GM18907 (cell line): Measurements from ENCODE around the gene CAVIN3.

Experiments used
- ATAC-seq: cut with Tn5 transposase; IDR thresholded peaks from one replicate; pipeline ENCODE4 v1.9.1; 2021; ENCODE audit warnings: mild to moderate bottlenecking, moderate library complexity; ENCODE audit not compliant: unreplicated experiment

CAVIN3 gene, protein sequence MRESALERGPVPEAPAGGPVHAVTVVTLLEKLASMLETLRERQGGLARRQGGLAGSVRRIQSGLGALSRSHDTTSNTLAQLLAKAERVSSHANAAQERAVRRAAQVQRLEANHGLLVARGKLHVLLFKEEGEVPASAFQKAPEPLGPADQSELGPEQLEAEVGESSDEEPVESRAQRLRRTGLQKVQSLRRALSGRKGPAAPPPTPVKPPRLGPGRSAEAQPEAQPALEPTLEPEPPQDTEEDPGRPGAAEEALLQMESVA

GRCh38 chr11:6320411-6321155, at the start of gene CAVIN3:
Gene CAVIN3, minus strand, starts transcription at chr11:6320501. Its CDS starts 25 bp downstream, at chr11:6320476.
- ATAC-seq, result peak; percentile 42

DNA sequence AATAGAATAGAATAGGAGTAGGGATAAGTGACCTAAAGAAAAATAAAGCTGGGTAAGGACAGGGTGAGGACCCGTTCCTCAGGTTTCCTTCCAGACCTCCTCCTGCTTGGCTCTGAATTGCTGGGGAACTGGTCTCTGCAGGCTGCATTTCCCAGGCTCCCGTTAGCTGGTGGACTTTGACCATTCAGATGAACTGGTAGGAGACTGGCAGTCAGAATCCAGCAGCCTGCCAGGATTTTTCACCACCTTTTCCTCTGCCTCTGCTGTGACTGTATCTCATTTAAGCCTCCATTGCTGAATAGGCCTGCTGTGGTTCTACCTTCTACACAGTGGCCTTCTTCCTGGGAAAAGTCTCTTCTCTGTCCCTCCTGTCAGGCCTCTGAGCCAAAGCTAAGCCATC, 45.4 kb upstream of the CAVIN3 start:
- no peak for ATAC-seq

DNA sequence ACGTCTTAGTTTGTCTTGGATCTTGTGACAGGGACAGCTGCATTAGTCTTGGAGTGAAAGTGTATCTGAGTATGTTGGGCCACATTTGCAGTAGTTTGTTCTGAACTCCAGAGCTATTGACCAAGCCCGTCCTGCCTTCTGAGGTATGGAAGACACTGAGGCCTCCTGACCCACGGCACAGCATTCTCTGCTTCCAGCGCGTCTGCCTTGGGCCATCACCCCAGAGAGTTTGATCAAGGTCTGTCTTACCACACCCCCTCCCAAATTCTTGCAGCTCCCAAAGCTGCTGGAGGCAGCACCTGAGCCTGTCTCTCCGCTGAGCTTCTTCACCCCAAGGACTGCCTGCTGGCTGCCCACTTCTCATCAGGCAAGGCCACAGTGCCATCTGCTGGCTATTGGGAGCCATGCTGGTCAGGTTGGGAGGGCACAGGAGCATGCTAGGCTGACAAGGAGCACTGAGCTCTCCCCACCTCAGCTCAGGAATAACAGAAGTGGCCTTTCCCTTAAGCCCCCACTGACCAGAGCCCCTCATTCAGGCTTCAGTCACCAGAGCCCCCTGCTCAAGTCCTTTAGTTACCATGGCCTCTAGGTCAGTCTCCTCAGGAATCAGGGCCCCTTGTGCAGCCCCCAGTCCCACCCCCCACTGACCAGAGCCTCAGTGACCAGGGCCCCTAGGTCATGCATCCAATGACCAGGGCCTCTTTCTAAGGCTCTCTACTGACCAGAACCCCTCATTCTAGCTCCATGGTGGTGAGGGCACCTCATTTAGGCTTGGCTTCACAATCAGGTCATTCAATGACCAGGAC, 42.8 kb upstream of the CAVIN3 start:
- peak; percentile 78 for ATAC-seq

GRCh38 chr11:6362185-6362872, 42.0 kb upstream of the CAVIN3 start:
- no peak for ATAC-seq

- no peak for ATAC-seq
Measured at GRCh38 chr11:6360183-6360582, 39.9 kb upstream of the CAVIN3 start.

DNA sequence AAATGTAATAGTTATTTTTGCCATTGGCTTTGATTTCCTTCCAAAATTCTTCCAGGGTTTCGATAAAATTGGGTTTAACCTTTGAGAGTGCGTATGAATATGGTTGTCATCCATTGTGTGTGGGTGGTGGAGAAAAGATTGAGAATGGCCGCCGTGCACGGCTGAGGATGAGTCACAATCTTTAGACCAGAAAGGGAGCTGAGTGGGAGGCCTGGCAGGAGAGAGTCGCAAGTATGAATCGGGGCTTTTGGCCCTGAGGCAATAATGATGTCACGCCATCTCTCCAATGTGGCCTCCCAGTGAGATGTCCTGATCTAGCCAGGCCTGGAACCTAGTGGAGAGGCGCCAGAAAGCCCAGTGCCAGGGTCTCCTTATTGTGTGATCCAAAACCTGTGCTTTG, 36.9 kb upstream of the CAVIN3 start:
- ATAC-seq, result no peak

- ATAC-seq, result no peak
Measured at GRCh38 chr11:6356503-6357055, 36.3 kb upstream of the CAVIN3 start.

GRCh38 chr11:6354651-6355485, 34.6 kb upstream of the CAVIN3 start:
- ATAC-seq, result no peak

GRCh38 chr11:6353367-6353987, 33.2 kb upstream of the CAVIN3 start:
- ATAC-seq, result peak; percentile 77

- ATAC-seq, result no peak
Measured at GRCh38 chr11:6351782-6352382, 31.6 kb upstream of the CAVIN3 start.

DNA sequence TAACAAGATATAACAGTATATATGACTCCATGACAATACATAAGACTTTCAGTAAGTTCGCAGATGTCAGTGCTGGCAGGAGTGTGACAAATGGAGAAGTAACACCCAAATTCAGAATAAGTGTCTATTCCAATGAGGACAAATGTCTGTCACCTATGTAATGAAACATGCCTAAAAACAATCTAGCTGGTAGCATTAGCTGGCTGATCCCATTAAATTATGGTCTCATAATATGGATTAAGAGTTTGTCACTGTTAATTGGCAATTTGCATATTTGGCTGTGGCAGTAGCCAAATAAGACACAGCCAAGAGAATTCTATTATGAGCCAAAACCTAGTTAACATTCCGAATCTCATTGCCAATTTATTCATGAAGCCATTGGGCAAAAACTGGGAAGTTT, 30.2 kb upstream of the CAVIN3 start:
- no peak for ATAC-seq

GRCh38 chr11:6350043-6350442, 29.7 kb upstream of the CAVIN3 start:
- ATAC-seq, result no peak

DNA sequence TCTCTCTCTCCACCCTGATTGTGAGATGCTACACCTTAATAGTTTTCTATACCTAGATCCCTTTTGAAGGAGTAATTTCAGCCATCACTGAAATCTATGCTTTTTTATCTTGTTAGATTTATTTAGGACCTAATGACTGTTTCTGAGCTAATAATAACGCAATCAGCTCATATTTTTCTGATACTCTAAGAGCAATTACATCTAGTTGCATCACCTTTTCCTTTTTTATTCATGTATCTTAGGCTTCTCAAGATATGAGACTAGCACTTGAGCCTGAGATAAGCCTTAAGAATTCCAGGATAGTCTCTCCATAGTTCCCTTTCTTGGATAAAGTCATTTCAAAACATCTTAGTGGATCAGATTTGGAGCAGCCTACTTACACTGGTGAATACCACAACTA, 25.1 kb upstream of the CAVIN3 start:
- no peak for ATAC-seq

GRCh38 chr11:6336293-6336692, 16.0 kb upstream of the CAVIN3 start:
- no peak for ATAC-seq

DNA sequence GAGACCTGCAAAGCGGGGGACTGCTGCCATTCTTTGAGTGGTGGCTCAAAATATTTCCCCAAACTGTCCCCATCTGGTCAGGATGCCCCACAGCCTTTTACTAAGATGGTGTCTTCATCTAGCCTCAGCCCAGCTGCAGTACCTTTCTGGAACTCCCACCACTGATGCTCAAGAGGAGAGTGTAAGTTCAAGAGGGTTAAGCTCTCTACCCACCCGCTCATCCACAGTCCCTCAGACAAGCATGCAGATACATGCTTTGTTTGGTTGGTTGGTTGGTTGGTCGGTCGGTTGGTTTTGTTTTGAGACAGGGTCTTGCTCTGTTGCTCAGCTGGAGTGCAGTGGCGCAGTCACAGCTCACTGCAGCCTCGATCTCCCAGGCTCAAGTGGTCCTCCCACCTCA, 14.5 kb upstream of the CAVIN3 start:
- ATAC-seq, result no peak

DNA sequence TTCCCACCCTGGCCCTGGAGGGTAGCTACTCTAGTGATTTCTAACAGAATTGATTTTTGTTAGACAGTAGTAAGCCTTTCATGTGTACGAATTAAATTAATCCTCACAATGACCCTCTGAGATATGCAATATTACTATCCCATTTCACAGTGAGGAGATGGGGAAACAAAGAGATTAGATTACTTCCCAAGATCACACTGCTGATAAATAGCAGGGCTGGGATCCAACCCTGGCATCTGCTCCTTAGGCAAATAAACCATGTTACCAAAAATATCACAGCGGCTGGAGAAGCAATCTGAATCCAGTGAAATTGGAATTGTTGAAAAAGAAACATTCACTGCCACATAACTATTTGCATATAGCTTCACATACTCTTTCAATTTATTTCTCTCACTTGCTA, 12.8 kb upstream of the CAVIN3 start:
- ATAC-seq, result no peak

- ATAC-seq, result no peak
Measured at GRCh38 chr11:6332066-6332465, 11.8 kb upstream of the CAVIN3 start.

- ATAC-seq, result no peak
Measured at GRCh38 chr11:6328321-6328720, 8.0 kb upstream of the CAVIN3 start.

DNA sequence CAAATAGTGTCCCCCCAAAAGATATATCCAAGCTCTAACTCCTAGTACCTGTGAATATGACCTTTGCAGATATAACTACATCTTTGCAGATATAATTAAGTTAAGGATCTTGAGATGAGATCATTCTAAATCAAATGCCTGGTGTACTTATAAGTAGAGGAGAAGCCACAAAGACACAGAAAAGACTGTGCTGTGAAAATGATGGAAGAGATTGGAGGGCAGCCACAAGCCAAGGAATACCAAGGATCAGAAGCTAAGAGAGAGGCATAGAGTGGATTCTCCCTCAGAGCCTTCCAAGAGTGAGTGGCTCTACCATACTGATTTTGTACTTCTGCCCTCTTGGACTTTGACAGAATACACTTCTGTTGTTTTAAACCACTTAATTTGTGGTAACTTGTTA, 7.5 kb upstream of the CAVIN3 start:
- ATAC-seq, result no peak
